ENCODE data around the gene ASB2. TPM values are rescaled to one million over a fixed set of nuclear protein-coding genes. Genes with fewer than 3 reads are reported as not detected.

ASB2 gene
- total and polyA plus RNA-seq, 2 of the 13 experiments (the other 11 are each of a cell fraction or from before 2014, with no cell fraction given) = 0.82 to 4.1 TPM

DNA sequence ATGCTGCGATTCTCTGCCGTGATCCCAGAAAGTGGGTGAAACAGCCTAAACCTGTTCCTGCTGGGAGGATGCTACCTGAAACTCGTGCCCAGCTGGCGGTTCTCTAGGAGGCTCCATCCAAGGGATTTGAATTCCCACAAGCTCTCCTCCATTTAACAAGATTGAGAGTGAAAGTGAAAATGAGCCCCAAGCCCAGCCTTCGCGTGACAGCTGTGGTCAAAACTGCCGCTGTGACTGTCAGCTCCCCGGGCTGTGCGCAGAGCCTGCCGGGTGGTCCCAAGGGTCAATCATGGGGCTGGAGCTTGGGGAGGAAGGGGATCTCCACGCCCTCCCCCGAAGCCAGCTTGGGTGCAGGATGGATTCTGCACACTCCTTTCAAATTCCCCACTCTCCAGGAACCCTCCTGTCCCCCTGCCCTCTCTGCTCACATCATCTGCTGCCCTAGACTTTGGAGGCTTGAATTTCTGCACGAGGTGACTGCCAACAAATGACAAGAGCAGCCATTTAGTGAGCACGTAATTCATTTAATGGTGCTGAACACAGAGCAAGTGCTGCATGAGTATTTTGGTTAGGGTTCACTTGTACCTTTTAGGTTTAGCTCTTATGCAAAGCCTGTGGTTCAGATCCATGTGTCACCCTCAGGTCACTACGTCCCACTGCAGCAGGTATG lies 5.3 kb downstream of the ASB2 start:
- in situ Hi-C loops (cut with HindIII; ENCODE audit: extremely low pct_ligation_motif_present, low pct_unique_long_range_greater_than_20kb) = loop anchor here (5.0 kb wide), 1 partner anchor 34 kb away; no protein-coding TSS in a partner anchor
- BruUV-seq (replicated peaks) = no TSS peak
- Histone ChIP-seq H3K4me1 (ENCODE audit: insufficient read depth, low read length) (peaks cover 44% of the 10 kb centered on the region), H3K9me3 (ENCODE audit: low read length) (no peaks in the 10 kb centered on the region), H3K4me2 (ENCODE audit: low read depth, low read length) (peak overlapping the region; percentile 57), H3K27me3 (ENCODE audit: control insufficient read depth in 1 of 2, insufficient read depth in 2 of 2, low read length in 2 of 2) (peaks cover 9 to 45% of the 10 kb centered on the region in 2 experiments), H3K9ac (ENCODE audit: insufficient read depth, low read depth, low read length) (no peak overlapping the region), H3K27ac (ENCODE audit: extremely low read length, insufficient read depth, low read length) (no peak overlapping the region), H2AFZ (ENCODE audit: low read length) (no peak overlapping the region), H3K79me2 (ENCODE audit: insufficient read depth, low read length) (no peaks in the 10 kb centered on the region), H3K36me3 (replicated peaks in 1 of 2; ENCODE audit: control insufficient read depth in 1 of 2, insufficient read depth in 2 of 2, low read length in 2 of 2) (no peaks in the 10 kb centered on the region; a peak in 1 of 5 replicates), H4K20me1 (ENCODE audit: insufficient read depth, low read length) (no peaks in the 10 kb centered on the region), H3K4me3 (replicated peaks in 1 of 3; ENCODE audit: insufficient read depth in 1 of 3, low read depth in 2 of 3, low read length in 3 of 3) (peak overlapping the region; percentile 5 to 57 (median 9); a peak in 2 of 6 replicates)
- peak; percentile 21; the same call in 2 of the 3 replicates for ATAC-seq
- TF ChIP-seq ARNT2 (CRISPR knock-in tag; IDR thresholded peaks at IDR 0.05; ENCODE audit: low read depth) (no peak), ZNF264 (CRISPR knock-in tag; IDR thresholded peaks at IDR 0.05) (no peak), TEAD2 (CRISPR knock-in tag; IDR thresholded peaks at IDR 0.05) (no peak), WIZ (CRISPR knock-in tag; IDR thresholded peaks at IDR 0.05) (no peak)
- TF ChIP-seq, protein P1, sequence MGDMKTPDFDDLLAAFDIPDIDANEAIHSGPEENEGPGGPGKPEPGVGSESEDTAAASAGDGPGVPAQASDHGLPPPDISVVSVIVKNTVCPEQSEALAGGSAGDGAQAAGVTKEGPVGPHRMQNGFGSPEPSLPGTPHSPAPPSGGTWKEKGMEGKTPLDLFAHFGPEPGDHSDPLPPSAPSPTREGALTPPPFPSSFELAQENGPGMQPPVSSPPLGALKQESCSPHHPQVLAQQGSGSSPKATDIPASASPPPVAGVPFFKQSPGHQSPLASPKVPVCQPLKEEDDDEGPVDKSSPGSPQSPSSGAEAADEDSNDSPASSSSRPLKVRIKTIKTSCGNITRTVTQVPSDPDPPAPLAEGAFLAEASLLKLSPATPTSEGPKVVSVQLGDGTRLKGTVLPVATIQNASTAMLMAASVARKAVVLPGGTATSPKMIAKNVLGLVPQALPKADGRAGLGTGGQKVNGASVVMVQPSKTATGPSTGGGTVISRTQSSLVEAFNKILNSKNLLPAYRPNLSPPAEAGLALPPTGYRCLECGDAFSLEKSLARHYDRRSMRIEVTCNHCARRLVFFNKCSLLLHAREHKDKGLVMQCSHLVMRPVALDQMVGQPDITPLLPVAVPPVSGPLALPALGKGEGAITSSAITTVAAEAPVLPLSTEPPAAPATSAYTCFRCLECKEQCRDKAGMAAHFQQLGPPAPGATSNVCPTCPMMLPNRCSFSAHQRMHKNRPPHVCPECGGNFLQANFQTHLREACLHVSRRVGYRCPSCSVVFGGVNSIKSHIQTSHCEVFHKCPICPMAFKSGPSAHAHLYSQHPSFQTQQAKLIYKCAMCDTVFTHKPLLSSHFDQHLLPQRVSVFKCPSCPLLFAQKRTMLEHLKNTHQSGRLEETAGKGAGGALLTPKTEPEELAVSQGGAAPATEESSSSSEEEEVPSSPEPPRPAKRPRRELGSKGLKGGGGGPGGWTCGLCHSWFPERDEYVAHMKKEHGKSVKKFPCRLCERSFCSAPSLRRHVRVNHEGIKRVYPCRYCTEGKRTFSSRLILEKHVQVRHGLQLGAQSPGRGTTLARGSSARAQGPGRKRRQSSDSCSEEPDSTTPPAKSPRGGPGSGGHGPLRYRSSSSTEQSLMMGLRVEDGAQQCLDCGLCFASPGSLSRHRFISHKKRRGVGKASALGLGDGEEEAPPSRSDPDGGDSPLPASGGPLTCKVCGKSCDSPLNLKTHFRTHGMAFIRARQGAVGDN (CRISPR knock-in tag; IDR thresholded peaks at IDR 0.05) = peak; percentile 35; the same call in 1 of the 2 replicates
- ChIA-PET POLR2A (interaction anchor here (1.1 to 2.2 kb wide), 4 partner anchors 10 to 31 kb away, joined by 3 to 17 read pairs (median 6); no protein-coding TSS in a partner anchor), CTCF (ENCODE audit: low intra/inter-chr PET ratio, low total read pairs) (interaction anchor here (1.0 to 3.8 kb wide), 5 partner anchors 12 to 65 kb away, joined by 3 to 51 read pairs (median 15); no protein-coding TSS in a partner anchor)
- intact Hi-C loops (cut with micrococcal nuclease; ENCODE audit: unreplicated experiment) = loop anchor here (1.0 kb wide), 2 partner anchors 18 to 32 kb away; no protein-coding TSS in a partner anchor
- DNase-seq (ENCODE audit: low spot score) = no peak
- no peak for FAIRE-seq
- WGBS (ENCODE audit: low lambda C conversion rate) = 4% methylated on average over 5 of the region's 15 CpGs
